ENCODE data around the gene ZMYND8.

- no peak for TF ChIP-seq EZH2 (IDR thresholded peaks at IDR 0.05; ENCODE audit: low read length, missing control alignments)
- TF ChIP-seq CTCF (conservative IDR thresholded peaks at IDR 0.05 in 1 of 2, IDR thresholded peaks at IDR 0.05 in 1 of 2; ENCODE audit: low read depth in 1 of 2, low read length in 2 of 2), result no peak
Measured at GRCh38 chr20:47244451-47244850, 112.0 kb downstream of the ZMYND8 start.
